Neural progenitor cell (in vitro differentiated cells): ENCODE results near the gene CREG2.

Source experiments
- EZH2 ChIP-seq: fragments of 200-600 bp; sonication (generic); IDR thresholded peaks from 2 replicates; pipeline ENCODE4 v1.6.1; 2017; ENCODE audit warnings: antibody characterized with exemption, mild to moderate bottlenecking, moderate library complexity
- EZH2phosphoT487 ChIP-seq: fragments of 200-600 bp; sonication (generic); IDR thresholded peaks from 2 replicates; pipeline ENCODE4 v1.6.1; 2017; ENCODE audit warnings: antibody characterized with exemption
- TF ChIP-seq, protein P1 (sequence below): fragments of 200-600 bp; sonication (generic); IDR thresholded peaks from 2 replicates; pipeline ENCODE4 v1.5.1; 2017; ENCODE audit warnings: antibody characterized with exemption, mild to moderate bottlenecking

DNA sequence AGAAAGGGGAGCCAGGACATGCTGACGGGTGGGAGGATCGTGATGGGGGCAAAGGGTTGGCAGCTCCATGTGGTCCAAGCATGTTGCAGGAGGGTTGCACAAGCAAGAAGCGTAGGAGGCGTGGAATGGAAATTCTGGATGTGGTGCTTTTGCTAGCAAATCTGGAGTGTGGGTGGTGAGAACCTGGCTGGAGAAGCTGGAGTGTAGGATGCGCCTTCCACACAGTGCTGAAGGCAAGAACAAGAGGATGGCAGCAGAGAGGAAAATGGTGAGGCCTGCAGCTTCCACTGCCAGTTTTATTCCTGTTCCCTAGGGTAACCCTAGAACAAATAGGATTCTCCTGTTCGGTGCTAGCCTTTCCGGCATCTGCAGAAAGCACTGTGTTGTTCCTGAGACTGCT, 22.4 kb downstream of the CREG2 start:
- TF ChIP-seq EZH2 = no peak
- TF ChIP-seq, protein P1, sequence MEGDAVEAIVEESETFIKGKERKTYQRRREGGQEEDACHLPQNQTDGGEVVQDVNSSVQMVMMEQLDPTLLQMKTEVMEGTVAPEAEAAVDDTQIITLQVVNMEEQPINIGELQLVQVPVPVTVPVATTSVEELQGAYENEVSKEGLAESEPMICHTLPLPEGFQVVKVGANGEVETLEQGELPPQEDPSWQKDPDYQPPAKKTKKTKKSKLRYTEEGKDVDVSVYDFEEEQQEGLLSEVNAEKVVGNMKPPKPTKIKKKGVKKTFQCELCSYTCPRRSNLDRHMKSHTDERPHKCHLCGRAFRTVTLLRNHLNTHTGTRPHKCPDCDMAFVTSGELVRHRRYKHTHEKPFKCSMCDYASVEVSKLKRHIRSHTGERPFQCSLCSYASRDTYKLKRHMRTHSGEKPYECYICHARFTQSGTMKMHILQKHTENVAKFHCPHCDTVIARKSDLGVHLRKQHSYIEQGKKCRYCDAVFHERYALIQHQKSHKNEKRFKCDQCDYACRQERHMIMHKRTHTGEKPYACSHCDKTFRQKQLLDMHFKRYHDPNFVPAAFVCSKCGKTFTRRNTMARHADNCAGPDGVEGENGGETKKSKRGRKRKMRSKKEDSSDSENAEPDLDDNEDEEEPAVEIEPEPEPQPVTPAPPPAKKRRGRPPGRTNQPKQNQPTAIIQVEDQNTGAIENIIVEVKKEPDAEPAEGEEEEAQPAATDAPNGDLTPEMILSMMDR = no peak
- no peak for TF ChIP-seq EZH2phosphoT487
